HG03565 (cell line): Measurements from ENCODE around the gene CYP2A6.

ENCODE experiments used
- ATAC-seq: cut with Tn5 transposase; IDR thresholded peaks from one replicate; pipeline ENCODE4 v1.9.1; 2021; ENCODE audit warnings: mild to moderate bottlenecking, moderate library complexity; ENCODE audit not compliant: unreplicated experiment

CYP2A6 gene

GRCh38 chr19:40803857-40804782 lies 46.1 kb downstream of the CYP2A6 start:
- no peak for ATAC-seq

GRCh38 chr19:40803170-40803856 lies 46.9 kb downstream of the CYP2A6 start:
- no peak for ATAC-seq

DNA sequence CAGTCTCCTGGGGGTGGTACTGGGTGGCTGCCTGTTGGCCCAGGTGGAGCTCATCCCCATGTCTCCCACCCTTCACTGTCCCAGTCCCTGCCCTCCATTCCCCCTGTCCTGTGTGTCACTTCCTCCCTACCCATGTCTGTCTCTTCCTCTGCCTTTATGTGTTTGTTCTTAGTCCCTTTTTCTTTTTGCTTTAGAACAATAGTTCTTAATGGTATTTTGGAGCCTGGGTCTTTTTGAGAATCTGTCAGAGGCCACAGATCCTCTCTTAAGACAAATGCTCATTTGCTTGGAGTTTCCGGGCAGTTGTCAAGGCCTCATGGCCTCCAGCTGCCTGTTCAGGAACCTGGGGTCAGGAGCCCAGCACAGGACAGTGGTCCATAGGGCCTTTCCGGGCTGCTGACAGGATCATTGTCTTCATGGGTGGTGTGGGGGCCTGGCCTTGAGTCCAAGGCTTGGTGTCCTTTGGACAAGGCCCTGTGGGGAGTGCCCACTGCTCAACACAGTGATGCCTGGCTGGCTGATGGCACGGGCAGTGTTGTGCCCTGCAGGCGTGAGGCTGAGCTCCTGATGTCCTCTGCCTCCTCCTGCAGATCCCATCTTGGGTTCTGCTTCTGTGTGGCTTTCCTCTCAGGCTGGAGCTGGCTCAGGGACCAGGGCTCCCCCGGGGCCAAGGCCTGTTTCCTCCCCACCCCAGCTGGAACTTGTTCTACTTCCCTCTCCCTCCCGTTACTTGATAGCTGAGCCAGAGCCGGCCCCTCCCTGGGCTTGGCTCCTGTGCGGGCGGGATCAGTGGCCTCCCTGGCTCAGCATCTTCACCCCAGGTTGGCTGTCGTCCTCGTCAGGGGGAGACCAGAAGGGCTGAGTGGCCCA lies 47.7 kb downstream of the CYP2A6 start:
- no peak for ATAC-seq

DNA sequence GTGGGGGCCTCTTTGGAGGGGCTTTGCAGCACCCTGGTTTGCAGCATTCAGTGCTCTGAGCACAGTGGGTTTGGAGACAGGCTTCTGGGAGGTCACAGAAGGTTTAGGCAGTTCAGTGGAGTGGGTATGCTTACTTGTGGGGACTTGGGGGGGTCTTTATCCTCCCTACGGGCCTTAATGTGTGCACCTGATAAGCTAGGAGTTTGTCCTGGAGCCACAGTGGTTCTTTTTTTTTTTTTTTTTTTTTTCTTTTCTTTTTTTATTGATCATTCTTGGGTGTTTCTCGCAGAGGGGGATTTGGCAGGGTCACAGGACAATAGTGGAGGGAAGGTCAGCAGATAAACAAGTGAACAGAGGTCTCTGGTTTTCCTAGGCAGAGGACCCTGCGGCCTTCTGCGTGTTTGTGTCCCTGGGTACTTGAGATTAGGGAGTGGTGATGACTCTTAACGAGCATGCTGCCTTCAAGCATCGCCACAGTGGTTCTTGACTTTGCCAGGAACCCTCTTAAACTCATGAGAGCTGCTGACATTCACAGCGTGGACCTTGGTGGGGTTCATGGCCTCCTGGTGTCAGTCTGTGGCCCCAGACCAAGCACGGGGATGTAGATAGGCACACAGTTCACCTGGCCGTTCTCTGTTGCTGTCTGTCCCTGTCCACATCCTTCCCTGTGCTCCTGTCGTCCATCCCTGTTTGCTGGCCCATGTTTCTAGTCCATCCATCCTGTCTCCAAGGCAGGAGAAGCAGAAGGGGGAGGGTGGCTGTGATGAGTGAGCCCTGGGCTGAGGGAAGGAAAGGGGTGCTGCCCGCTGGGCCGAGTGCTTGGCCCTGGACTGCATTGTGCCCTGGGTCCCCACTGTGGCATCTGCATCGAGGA lies 48.6 kb downstream of the CYP2A6 start:
- no peak for ATAC-seq

DNA sequence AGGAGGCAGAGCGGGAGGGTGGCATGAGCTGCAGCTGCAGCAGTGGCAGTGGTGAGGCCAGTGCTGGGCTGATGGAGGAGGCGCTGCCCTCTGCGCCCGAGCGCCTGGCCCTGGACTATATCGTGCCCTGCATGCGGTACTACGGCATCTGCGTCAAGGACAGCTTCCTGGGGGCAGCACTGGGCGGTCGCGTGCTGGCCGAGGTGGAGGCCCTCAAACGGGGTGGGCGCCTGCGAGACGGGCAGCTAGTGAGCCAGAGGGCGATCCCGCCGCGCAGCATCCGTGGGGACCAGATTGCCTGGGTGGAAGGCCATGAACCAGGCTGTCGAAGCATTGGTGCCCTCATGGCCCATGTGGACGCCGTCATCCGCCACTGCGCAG lies 49.3 kb downstream of the CYP2A6 start:
- ATAC-seq: no peak

DNA sequence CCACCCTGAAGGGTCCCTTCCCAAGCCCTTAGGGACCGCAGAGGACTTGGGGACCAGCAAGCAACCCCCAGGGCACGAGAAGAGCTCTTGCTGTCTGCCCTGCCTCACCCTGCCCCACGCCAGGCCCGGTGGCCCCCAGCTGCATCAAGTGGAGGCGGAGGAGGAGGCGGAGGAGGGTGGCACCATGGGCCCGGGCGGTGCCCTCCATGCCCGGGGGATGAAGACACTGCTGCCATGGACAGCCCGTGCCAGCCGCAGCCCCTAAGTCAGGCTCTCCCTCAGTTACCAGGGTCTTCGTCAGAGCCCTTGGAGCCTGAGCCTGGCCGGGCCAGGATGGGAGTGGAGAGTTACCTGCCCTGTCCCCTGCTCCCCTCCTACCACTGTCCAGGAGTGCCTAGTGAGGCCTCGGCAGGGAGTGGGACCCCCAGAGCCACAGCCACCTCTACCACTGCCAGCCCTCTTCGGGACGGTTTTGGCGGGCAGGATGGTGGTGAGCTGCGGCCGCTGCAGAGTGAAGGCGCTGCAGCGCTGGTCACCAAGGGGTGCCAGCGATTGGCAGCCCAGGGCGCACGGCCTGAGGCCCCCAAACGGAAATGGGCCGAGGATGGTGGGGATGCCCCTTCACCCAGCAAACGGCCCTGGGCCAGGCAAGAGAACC lies 49.8 kb downstream of the CYP2A6 start:
- no peak for ATAC-seq

DNA sequence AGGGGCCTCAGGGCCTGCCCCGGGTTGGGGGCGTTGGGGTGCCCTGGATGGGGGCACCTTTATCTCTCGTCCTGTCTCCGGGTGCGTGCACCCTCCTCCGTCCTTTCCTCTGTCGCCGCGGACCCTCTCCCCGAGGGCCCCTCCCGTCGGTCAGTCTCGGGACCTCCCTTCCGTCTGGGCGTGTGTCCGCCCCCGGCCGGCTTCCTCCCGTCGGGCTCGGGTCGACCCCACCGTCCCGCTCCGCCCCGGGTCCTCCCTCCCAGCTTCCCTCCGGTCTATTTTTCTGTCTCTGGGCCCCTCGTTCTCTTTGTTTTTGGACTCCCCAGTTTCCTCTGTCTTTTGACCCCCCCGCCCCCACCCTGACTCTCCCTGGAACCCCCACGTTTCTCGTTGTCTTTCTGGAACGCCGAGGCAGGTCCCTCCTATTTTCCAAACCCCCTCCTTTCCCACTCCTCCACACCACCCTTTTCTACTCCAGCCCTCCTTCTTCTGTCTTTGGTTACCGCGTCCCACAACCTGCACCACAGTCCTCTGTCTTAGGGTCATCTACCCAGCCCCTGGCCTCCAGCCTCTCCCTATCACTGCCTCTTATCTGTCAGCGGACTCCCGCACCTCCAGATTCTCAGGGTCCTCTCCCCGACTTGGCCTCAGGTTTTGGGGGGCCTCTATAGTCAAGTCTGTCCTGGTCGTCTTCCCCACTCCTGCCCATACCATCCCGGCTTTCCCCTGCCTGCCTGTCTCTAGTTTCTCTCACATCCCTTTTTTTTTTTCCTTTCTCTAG lies 50.5 kb downstream of the CYP2A6 start:
- ATAC-seq: no peak

DNA sequence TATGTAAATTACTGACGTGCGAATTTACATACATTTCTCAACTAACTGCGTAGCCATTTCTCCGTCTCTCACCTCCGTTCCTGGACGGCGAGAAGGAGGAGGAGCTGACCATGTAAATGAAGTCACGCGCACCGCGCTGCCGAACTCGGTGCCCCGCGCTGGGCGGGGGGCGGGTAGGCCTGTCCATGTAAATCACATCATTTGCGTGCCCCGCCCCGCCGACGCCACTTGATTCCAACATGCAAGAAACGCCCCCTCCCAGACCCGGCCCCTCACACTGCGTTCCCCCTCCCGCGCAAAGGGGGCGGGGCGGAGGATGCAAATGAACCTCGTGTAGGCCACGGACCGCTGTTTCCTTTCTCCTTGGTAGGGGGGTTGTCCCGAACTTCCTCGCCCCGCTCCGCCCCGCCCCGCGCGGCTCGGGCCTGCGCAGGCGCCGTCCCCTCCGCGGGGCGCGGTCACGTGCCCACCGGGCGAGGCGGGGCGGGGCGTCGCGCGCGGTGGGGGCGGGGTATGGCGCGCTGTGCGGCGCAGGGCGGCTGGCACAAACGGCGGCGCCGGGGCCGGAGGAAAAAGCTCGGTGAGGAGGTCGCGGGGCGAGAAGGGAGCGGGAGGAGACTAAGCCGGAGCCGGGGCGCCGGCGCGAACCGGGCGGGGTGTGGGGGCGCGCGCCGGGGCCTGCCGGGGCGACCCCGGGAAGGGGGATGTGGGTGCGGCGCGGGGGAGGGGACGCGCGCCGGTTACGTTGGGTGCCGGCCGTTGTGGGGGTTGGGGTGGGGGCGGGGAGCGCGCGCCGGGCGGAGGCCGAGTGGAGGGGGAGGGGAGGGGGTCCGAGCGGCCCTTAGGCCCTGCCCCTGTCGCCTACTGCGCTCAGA lies 51.3 kb downstream of the CYP2A6 start, which contains the start of gene EGLN2:
TSS of gene EGLN2 (plus strand) at position 509 of the 875 bp plus-strand sequence. CDS start 1,382 bp downstream, outside the sequence.
- peak; percentile 72 for ATAC-seq

DNA sequence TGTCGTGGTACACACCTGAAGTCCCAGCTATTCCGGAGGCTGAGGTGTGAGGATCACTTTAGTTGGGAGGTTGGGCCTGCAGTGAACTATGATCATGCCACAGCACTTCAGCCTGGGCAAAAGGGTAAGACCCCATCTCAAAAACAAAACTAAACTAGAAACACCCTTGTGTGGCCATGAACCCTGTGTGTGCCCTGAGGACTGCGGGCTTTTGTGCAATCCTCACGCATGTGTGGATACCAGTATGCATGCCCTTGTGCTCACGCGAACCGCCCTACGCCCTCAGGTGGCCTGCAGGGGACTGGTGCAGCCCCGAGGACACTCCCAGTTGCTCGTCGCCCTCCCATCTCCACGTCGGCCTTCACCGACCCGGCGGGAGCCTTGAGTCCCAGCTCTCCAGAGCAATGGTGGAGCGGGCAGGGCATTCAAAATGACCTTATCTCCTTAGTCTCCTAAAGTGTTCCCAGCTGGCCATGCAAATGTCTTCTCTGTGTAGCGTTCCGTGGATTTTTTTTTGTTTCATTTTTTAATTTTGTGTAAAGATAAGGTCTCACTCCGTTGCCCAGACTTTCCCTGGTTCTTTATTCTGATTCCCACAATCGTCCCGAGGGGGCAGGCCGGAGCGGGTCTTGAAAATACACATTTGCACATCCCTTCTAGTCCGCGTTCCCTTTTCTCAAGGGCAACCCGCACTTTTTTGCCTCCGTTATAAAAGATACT lies 52.1 kb downstream of the CYP2A6 start:
- no peak for ATAC-seq

DNA sequence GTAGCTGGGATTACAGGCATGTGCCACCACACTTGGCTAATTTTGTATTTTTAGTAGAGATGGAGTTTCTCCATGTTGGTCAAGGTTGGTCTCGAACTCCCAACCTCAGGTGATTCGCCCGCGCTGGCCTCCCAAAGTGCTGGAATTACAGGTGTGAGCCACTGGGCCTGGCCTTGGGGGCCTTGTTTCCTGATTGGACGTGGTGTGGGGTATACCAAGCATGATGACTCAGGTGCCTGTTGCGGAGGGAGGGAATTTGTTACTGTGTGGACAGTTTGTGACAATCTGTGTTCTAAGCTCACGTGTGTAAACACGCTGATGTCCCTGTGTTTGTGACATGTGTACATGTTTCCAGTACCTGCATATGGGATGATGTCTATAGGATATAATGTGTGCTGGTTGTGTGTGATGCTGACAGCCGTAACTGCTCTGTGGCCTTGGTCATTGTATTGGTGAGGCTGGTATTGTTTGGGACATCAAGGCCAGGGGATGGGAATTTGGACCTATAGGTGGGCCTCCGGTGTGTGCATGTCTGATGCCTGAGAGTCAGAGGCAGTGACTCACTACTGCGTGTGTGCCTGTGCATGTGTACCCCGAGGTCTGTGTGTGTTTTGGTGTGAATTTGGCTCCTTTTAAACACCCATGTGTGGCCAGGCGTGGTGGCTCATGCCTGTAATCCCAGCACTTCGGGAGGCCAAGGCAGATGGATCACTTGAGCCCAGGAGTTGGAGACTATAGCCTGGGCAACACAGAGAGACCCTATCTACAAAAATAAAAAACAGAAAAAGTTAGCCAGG lies 52.9 kb downstream of the CYP2A6 start:
- no peak for ATAC-seq
